ACHN (cell line): ENCODE results near the gene RAB11FIP3.
A peak's percentile ranks its signal among the peaks of the same experiment; 100 is the strongest.

Source experiments
- DNase-seq: peaks from one replicate; pipeline ENCODE4 v3.0.0-alpha.2; 2015
- in situ Hi-C: cut with HindIII; loops from 2 replicates; pipeline ENCODE4 v1.10.0; 2017; ENCODE audit warnings: low sequenced_read_pairs, low pct_ligation_motif_present, low pct_unique_long_range_greater_than_20kb

The RAB11FIP3 gene

DNA sequence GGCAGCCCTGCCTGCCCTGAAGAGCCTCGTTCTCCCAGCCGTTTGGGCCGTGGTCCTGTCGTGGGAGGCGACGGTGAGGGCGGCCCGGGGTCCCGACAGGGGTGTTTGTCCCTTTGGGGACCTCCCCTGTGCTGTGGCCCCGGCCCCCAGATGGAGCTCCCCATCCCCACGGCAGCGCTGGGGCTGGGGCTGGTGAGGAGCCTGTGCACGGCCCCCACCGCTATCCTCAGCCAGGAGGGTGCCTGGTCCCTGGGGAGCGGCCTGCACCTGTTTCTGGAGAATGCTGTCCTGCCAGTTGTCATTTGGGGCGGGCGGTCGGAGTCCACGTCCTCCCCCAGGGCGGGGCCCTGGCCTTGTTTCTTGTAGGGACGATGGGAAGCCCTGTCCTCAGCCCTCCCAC is 108.7 kb downstream of the RAB11FIP3 start:
- in situ Hi-C loops: no loop called here
- DNase-seq: no peak

DNA sequence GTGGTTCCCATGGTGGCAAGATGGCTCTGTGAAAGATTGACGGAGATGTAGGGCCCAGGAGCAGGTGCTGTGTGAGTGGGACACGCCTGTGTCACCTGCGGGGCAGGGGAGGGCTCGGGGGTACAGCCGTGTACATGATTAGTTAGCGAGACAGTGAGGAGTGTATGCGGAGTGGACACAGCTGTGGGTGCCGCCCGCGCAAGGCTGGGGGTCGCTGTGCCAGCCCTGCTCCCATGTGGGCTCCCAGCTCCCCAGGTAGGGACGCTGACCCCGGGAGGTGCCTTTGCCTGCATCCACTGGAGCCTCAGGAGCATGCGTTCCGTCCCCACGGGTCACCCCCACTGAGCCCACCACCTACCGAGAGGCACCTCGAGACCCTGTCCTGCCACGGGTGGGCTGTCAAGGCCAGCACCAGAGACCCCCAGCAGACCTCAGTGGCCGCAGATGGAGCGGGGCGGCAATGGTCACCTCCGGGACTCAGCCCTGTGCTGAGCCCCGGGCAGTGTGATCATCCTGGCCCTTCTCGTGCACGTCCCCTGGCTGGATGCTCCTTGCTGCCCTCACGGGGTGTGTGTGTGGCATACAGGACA is 109.5 kb downstream of the RAB11FIP3 start:
- DNase-seq: no peak
- in situ Hi-C loops: no loop called here

DNA sequence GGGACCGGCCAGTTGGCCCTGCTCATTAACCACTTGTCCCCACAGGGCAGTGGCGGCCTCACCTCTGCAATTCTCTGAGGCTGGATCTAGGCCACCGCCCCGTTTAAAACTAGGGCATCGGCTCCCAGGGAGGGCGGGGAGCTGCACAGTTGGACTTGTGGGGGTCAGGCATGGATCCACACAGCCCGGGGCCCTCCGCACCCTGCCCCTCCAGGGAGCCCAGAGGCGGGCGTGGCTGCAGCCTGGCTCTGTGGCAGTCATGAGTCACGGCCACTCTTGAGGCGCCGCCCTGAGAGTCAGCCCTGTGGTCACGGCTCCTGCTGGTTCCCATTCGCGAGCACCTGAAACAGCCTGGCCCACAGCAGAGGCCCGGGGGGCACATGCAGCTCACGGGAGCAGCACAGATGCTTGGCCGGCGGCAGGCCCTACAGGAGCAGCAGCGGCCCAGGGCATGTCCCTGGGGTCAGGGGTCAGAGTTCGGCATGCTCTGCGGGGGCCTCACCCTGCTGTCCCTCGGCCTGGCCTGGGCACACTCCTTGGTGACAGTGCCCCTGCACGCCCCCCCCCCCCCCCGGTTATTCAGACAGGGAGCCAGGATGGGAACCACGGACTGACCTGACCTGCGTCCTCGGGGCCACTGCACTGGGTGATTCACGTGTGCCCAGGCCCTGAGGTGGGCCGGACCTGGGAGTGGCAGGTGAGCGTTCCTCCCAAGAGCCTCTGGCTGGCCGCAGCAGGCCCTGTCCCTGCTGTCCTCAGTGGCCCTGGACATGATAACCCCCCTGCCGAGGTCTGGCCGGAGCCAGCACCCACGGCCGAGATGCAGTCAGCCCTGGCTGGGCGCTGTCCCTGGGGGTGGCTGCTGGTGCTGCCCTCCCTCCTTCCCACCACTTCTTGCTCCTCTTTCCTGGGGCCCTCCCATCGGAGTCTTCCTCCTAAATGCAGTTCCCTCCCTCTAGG is 110.3 kb downstream of the RAB11FIP3 start:
- in situ Hi-C loops: no loop called here
- peak; percentile 84 for DNase-seq

DNA sequence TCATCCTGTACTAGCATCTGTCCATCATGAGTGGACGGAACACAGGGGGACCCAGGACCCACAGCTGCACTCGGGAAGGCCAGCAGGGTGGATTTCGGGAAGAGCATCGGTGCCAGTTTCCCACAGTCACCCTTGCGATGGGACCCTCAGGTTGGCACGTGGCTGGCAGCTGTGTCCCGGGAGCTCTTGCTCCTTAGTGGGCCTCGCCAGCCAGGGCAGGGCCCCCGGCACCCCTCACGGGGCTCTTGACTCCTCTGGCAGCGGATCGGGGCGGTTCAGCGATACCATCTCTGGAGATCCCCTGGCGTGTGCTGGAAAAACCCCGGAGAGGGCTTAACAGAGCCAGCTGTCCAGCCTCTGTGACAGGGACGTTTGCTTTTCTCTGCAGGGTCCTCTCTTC is 111.3 kb downstream of the RAB11FIP3 start:
- in situ Hi-C loops: no loop called here
- no peak for DNase-seq

DNA sequence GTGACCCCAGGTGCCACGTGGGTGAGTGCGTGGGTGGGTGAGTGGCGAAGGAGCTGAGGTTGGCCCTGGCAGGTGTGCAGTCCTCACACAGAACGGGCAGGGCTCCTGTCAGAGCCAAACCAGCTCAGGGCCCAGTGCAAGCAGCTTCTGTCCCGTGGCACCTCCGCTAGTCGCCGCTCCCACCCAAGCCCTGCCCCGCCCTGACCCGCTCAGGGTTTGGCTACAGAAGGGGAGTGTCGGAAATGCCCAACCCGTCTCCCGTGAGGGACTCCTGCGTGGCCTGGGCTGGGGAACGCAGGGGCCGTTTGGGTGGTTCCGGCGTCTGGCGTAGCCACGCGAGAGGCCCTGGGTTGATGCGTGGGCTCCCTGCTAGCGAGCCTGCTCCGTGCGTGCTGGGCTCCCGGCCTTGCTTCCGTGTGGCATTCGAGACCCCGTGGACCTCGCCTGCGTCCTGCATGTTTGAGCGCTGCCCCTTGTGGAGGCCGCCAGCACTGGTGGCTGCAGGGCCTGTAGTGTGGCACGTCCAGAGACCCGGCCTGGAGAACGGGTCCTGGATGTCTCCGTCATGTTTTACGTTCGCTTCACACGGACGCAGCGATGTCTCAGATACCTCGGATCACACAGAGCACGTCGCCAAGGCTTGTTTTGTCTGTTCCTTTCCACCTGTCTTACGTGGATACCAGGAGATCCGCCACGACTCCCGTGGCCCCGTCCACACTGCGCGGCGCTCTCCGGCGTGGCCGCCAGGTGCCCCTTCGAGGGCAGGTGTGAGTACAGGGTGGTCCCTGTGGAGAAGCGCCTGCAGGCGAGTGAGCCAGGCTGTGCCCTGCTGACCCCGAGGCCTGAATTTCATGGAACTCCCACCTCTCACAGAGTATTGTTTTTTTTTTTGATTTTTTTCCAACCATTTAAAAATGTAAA is 112.2 kb downstream of the RAB11FIP3 start:
- in situ Hi-C loops: no loop called here

DNA sequence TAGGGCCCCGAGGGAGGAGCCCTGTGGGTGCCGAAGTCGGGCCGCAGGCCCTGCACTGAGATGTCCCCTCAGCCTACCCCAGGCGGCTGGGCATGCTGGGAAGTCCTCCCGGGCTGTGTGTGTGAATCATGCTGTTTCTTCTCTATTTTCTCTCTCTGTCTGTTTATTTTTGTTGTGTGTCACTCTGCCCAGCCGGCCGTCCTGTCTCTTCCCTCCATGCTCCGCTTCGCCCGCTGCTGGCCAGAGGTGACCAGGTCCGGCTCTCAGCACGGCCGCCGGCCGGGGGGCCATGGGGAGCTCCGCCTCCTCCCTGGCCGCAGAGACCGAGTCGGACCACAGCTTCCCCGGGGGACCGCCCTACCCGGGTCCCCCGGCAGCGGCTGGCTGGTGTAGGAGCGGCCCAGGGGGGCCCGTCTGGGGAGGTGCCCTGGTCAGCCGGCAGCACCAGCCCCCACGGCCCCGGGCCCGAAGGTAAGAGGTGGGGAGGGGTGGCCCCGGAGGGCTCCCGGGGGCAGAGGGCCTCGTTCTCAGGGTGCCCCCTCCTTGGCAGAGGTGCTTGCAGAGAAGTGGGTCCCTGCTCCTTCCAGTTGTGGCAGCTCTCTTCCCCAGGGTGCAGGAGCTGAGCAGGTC is 114.6 kb downstream of the RAB11FIP3 start:
- no peak for DNase-seq

More for the DNA sequence above, 112.2 kb downstream of the RAB11FIP3 start:
- DNase-seq: no peak

DNA sequence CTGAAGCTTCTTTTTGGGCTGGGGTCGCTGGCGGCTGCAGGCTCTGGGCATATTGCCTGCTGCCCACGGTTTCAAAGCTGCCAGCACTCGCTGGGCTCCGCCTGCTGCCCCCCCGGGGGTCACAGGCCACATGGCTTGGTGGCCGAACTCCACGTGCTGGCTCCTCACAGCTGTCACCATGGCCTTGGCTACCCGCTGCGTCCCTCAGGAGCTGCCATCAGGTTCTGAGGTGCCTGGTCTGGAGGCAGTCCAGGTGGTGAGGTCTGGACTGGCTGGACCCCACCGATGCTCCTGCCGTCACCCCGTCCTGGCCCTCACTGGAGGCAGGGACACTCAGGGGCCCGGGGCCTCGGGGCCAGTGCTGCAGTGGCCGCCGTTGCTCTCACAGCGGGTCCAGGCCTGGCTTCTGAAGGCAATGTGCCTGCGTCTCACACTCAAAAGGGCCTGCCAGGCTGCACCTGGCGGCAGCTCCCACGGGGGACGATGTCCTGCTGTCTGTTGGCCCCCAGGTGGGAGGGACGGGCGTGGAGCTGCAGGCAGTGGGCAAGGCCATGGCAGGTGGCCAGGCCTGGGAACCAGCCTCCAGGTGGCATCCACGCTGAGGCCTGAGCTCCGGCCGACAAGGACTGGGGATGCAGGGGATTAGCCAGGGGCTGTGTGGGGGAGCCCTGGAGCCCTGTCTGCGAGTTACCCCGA is 115.3 kb downstream of the RAB11FIP3 start:
- DNase-seq: no peak
- in situ Hi-C loops: no loop called here

More for the DNA sequence above, 114.6 kb downstream of the RAB11FIP3 start:
- in situ Hi-C loops: no loop called here

DNA sequence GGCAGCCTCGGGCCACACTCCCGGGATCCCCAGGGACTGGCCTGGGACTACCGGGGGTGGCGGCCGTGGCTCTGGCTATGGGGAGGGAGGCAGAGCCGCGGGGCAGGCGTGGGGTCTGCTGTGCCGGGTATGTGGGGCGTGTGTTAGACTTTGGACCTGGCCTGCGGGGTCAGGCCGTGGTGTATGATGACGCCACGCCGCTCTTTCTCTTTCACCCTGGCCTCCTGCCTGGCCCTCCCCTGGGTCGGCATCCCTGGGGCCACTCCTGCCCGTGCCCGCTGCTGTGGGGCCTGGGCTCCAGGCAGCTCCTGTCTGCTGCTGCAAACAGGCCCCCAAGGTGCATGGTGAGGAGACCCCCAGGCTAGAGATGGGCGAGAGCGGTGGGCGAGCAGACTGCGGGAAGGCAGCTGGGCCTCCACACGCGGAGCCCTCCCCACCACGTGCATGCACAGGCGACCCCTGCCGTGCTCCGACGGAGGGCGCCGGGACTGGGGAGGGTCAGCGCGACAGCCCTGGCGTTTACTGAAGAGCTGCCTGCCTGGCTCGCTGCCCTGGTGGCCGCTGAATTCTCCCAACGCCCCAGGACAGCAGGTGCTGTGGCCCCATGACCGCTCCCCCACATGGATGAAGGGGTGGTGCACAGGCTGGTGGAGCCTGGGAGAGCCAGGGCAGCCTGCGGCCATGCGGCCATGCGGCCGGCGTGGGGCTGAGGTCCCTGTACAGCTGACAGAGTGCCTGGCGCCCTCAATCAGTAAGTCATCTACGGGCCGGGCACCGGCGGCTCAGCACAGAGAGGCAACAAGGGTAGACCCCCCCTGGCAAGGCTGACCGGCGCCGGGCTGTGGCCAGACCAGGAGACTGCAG is 118.1 kb downstream of the RAB11FIP3 start:
- no peak for DNase-seq
- in situ Hi-C loops: no loop called here

DNA sequence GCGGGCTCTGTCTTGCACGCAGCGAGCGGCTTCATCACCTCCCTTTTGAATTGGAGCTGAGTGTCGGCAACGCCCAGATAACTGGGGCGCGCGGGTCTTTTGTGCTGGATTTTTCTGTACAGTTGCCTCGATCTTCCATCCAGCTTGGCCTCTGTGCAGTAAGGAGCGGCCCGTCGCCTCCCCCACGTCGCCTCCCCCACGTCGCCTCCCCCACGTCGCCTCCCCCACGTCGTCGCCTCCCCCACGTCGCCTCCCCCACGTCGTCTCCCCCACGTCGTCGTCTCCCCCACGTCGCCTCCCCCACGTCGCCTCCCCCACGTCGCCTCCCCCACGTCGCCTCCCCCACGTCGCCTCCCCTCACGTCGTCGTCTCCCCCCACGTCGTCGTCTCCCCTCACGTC is 119.1 kb downstream of the RAB11FIP3 start:
- no peak for DNase-seq
- in situ Hi-C loops: no loop called here

DNA sequence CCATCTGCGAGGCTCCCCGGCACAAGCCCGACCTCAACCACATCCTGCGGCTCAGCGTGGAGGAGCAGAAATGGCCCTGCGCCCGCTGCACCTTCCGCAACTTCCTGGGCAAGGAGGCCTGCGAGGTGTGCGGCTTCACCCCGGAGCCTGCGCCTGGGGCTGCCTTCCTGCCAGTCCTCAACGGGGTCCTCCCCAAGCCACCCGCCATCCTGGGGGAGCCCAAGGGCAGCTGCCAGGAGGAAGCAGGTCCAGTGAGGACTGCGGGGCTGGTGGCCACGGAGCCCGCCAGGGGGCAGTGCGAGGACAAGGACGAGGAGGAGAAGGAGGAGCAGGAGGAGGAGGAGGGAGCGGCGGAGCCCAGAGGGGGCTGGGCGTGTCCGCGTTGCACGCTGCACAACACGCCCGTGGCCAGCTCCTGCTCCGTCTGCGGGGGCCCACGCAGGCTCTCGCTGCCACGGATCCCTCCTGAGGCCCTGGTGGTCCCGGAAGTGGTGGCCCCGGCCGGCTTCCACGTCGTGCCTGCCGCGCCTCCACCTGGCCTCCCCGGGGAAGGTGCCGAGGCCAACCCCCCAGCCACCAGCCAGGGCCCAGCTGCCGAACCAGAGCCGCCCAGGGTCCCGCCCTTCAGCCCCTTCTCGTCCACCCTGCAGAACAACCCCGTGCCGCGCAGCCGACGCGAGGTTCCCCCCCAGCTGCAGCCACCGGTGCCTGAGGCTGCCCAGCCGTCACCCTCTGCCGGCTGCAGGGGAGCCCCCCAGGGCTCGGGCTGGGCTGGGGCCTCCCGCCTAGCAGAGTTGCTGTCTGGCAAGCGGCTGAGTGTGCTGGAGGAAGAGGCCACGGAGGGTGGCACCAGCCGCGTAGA is 121.7 kb downstream of the RAB11FIP3 start:
- in situ Hi-C loops: no loop called here
- peak; percentile 74 for DNase-seq

DNA sequence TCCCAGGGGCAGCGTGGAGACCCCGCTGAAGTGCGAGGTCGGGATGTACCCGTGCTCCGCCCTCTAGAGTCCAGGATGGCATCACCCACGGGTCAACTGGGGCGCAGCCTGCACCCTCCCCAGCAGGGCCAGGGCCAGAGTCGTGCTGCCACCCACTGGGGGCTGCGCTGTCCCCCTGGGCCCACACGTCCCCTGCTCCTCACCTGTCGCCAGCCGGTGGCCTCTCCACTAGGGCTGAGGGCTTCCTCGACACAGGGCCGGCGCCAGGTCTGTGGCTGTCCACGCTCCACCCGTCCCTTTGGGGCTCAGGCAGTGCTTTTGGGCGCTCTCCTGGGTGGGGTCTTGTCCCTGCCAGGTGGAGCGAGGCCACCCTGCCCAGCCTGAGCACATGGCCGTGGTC is 123.1 kb downstream of the RAB11FIP3 start:
- in situ Hi-C loops: no loop called here
- DNase-seq: no peak

DNA sequence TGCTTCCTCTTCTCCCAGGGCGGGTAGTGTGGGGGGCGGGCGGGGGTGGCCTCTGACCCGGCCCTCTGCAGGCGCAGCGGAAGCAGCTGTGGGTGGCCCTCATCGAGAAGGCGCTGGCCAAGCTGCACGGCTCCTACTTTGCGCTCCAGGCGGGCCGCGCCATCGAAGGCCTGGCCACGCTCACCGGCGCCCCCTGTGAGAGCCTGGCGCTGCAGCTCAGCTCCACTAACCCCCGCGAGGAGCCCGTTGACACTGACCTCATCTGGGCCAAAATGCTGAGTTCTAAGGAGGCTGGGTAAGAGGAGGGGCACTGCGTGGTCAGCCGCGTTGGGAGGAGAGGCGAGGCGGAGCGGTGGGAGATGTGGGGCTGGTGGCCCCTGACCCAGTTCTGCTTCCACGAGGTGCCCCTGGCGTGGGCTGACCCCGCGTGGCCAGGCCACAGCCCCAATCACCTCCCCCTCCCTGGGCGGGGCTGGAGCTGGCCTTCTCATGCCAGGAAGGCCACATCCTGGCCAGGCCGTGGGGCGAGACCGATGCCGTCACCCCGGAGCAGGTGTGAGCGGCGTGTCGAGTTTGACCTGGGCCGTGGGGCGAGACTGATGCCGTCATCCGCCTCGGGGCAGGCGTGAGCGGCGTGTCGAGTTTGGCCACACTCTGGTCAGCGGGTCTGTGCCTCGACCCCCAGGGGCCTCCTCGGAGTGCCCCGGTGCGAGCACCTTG is 124.3 kb downstream of the RAB11FIP3 start:
- no peak for DNase-seq
- in situ Hi-C loops: no loop called here

DNA sequence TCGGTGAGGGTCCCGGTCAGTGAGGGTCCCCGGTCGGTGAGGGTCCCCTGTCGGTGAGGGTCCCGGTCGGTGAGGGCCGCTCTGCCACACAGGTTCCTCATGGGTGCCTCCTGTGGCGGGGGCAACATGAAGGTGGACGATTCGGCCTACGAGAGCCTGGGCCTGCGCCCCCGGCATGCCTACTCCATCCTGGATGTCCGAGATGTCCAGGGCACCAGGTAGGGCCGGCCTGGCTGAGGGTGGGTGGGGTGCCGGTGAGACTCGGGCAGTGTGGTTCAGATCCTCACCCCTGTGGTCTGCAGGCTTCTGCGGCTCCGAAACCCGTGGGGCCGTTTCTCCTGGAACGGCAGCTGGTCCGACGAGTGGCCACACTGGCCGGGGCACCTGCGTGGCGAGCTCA is 125.8 kb downstream of the RAB11FIP3 start:
- DNase-seq: no peak
- in situ Hi-C loops: no loop called here

DNA sequence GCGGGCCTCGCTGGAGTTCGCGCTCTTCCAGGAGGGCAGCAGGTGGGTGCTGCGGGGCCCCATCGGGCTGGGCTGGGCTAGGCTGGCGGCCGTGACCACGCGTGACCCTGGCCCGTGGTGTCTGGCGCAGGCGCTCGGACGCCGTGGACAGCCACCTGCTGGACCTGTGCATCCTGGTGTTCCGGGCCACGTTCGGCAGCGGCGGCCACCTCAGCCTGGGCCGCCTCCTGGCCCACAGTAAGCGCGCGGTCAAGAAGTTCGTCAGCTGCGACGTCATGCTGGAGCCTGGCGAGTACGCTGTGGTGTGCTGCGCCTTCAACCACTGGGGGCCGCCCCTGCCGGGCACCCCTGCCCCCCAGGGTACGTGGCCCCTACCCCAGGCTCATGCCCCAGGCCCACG is 126.7 kb downstream of the RAB11FIP3 start:
- no peak for DNase-seq
- in situ Hi-C loops: no loop called here

DNA sequence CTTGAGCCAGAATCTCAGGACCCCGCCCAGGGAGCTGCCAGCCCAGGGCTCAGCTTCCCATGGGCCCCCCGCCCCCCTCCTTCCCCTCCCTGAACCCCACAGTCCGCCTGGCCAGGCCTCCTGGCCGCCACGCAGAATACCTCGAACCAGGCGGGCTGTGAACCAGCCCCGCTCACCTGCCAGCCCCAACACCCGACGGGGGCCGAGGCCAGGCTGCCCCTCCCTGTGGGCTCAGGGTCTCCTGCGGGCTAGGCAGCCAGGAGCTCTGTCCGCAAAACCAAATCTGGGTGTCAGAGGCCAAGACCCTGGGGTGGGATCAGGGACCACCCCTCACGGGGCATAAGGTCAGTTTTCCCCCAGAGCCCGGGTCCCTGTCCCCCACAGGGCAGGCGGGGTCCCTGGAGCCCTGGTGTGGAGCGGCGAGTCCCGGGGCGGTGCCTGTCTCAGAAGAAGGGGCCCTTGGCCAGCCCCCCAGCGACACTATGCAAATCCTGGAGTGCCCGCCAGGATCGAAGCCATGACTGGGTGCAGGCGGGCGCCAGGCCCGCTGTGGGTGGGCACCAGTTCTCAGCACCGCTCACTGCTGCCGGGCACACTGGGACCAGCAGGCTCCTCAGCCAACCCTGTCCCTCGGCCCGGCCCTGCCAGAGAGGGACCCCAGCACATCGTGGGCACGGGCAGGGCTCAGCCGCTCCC is 128.3 kb downstream of the RAB11FIP3 start:
- no peak for DNase-seq
- in situ Hi-C loops: no loop called here
